H9 (cell line): ENCODE results near the gene DNAJC11. TPM values are rescaled to one million over a fixed set of nuclear protein-coding genes. Genes with fewer than 3 reads are reported as not detected.

ENCODE experiments used
- DNase-seq: peaks from one replicate; pipeline ENCODE4 v3.0.0-alpha.2; 2017
- H2AFZ ChIP-seq: one replicate; pipeline ENCODE4 v1.6.1; 2013; ENCODE audit warnings: mild to moderate bottlenecking, low read length, control low read depth, moderate library complexity
- H2AK5ac ChIP-seq: 2 replicates; pipeline ENCODE4 v1.6.1; 2013; ENCODE audit warnings: low read length, control low read depth, mixed read lengths; ENCODE audit not compliant: insufficient read length
- H2BK120ac ChIP-seq: one replicate; pipeline ENCODE4 v1.6.1; 2013; ENCODE audit warnings: low read depth, mild to moderate bottlenecking, low read length, control low read depth, inconsistent platforms; ENCODE audit not compliant: poor library complexity, severe bottlenecking
- H2BK12ac ChIP-seq: 2 replicates; pipeline ENCODE4 v1.6.1; 2013; ENCODE audit warnings: low read length, control low read depth, mixed read lengths, low read depth; ENCODE audit not compliant: insufficient read length
- H2BK15ac ChIP-seq: 2 replicates; pipeline ENCODE4 v1.6.1; 2013; ENCODE audit warnings: low read depth, low read length, control low read depth
- H2BK20ac ChIP-seq: one replicate; pipeline ENCODE4 v1.6.1; 2013; ENCODE audit warnings: low read depth, mild to moderate bottlenecking, low read length, control low read depth, inconsistent platforms; ENCODE audit not compliant: poor library complexity, severe bottlenecking
- H2BK5ac ChIP-seq: 2 replicates; pipeline ENCODE4 v1.6.1; 2013; ENCODE audit warnings: low read length, control low read depth, mixed read lengths; ENCODE audit not compliant: insufficient read length
- H3K14ac ChIP-seq: 2 replicates; pipeline ENCODE4 v1.6.1; 2013; ENCODE audit warnings: low read length, control low read depth; ENCODE audit not compliant: insufficient read depth
- H3K18ac ChIP-seq: 2 replicates; pipeline ENCODE4 v1.6.1; 2013; ENCODE audit warnings: low read depth, mild to moderate bottlenecking, mixed read lengths, low read length, control low read depth; ENCODE audit not compliant: insufficient read length
- H3K23ac ChIP-seq: 2 replicates; pipeline ENCODE4 v1.6.1; 2013; ENCODE audit warnings: low read length, control low read depth, mixed read lengths, low read depth; ENCODE audit not compliant: insufficient read length
- H3K23me2 ChIP-seq: 2 replicates; pipeline ENCODE4 v1.6.1; 2013; ENCODE audit warnings: low read depth, mild to moderate bottlenecking, mixed read lengths, low read length, control low read depth; ENCODE audit not compliant: insufficient read length, poor library complexity, severe bottlenecking
- H3K27ac ChIP-seq: 2 replicates; pipeline ENCODE4 v1.5.1; 2013; ENCODE audit warnings: low read length, control low read depth, mixed read lengths, low read depth; ENCODE audit not compliant: insufficient read length
- H3K27me3 ChIP-seq: 2 replicates; pipeline ENCODE4 v1.6.1; 2013; ENCODE audit warnings: low read length, control low read depth, inconsistent platforms; ENCODE audit not compliant: insufficient read depth
- H3K4ac ChIP-seq: 2 replicates; pipeline ENCODE4 v1.6.1; 2013; ENCODE audit warnings: low read depth, mild to moderate bottlenecking, control low read depth, inconsistent platforms, low read length, moderate library complexity
- H3K4me1 ChIP-seq: 2 replicates; pipeline ENCODE4 v1.6.1; 2013; ENCODE audit warnings: low read length, control low read depth, inconsistent platforms; ENCODE audit not compliant: insufficient read depth
- H3K4me2 ChIP-seq: 2 replicates; pipeline ENCODE4 v1.6.1; 2013; ENCODE audit warnings: low read length, control low read depth, mixed read lengths; ENCODE audit not compliant: insufficient read length, insufficient read depth
- H3K56ac ChIP-seq: 2 replicates; pipeline ENCODE4 v1.6.1; 2013; ENCODE audit warnings: low read depth, mild to moderate bottlenecking, mixed read lengths, low read length, control low read depth; ENCODE audit not compliant: insufficient read length
- H3K79me1 ChIP-seq: 2 replicates; pipeline ENCODE4 v1.6.1; 2013; ENCODE audit warnings: low read depth, mild to moderate bottlenecking, moderate library complexity, low read length, control low read depth, inconsistent platforms; ENCODE audit not compliant: insufficient read depth, poor library complexity, severe bottlenecking
- H3K79me2 ChIP-seq: 2 replicates; pipeline ENCODE4 v1.6.1; 2013; ENCODE audit warnings: low read length, control low read depth, inconsistent platforms; ENCODE audit not compliant: insufficient read depth
- H3K9ac ChIP-seq: 2 replicates; pipeline ENCODE4 v1.6.1; 2013; ENCODE audit warnings: low read length, control low read depth, mixed read lengths; ENCODE audit not compliant: insufficient read length; ENCODE audit errors: extremely low read depth
- H3K9me3 ChIP-seq: one replicate; pipeline ENCODE4 v1.6.1; 2013; ENCODE audit warnings: low read depth, low read length, inconsistent platforms; ENCODE audit not compliant: control insufficient read depth
- H3T11ph ChIP-seq: one replicate; pipeline ENCODE4 v1.6.1; 2013; ENCODE audit warnings: mild to moderate bottlenecking, low read length, control low read depth, inconsistent platforms
- H4K20me1 ChIP-seq: one replicate; pipeline ENCODE4 v1.6.1; 2013; ENCODE audit not compliant: control insufficient read depth, insufficient read length, insufficient read depth
- H4K5ac ChIP-seq: 2 replicates; pipeline ENCODE4 v1.6.1; 2013; ENCODE audit warnings: low read depth, mild to moderate bottlenecking, mixed read lengths, low read length, control low read depth; ENCODE audit not compliant: insufficient read length
- H4K8ac ChIP-seq: replicated peaks from 2 replicates; pipeline ENCODE4 v1.6.1; 2013; ENCODE audit warnings: low read length, control low read depth, mixed read lengths, low read depth; ENCODE audit not compliant: insufficient read length
- H4K91ac ChIP-seq: 2 replicates; pipeline ENCODE4 v1.6.1; 2013; ENCODE audit warnings: low read depth, mild to moderate bottlenecking, moderate library complexity, mixed read lengths, low read length, control low read depth; ENCODE audit not compliant: insufficient read length
- H3K27ac Mint-ChIP-seq, 3 experiments: 2 replicates in 2 of 3; 3 replicates in 1 of 3; pipeline ENCODE4 v1.8.0; 2020 to 2021; ENCODE audit warnings: mixed read lengths in 3 of 3, mild to moderate bottlenecking in 1 of 3, moderate library complexity in 1 of 3
- H3K27me3 Mint-ChIP-seq: 2 replicates; pipeline ENCODE4 v1.8.0; 2021; ENCODE audit warnings: low read depth, mild to moderate bottlenecking, moderate library complexity, mixed read lengths
- H3K36me3 Mint-ChIP-seq, 3 experiments: 2 replicates in 2 of 3; 3 replicates in 1 of 3; pipeline ENCODE4 v1.8.0; 2020 to 2021; ENCODE audit warnings: low read depth in 3 of 3, mixed read lengths in 3 of 3; ENCODE audit not compliant: insufficient read depth in 1 of 3
- H3K4me1 Mint-ChIP-seq, 2 experiments: 2 replicates each; pipeline ENCODE4 v1.8.0; 2020; ENCODE audit warnings: mixed read lengths in 2 of 2
- H3K4me3 Mint-ChIP-seq, 2 experiments: 2 replicates in 1 of 2; 3 replicates in 1 of 2; pipeline ENCODE4 v1.8.0; 2020 to 2021; ENCODE audit warnings: mild to moderate bottlenecking in 2 of 2, mixed read lengths in 2 of 2, moderate library complexity in 1 of 2
- H3K9me3 Mint-ChIP-seq, 2 experiments: 2 replicates in 1 of 2; 3 replicates in 1 of 2; pipeline ENCODE4 v1.8.0; 2020; ENCODE audit warnings: mild to moderate bottlenecking in 2 of 2, mixed read lengths in 2 of 2, moderate library complexity in 1 of 2
- WGBS: extraction: QIAGEN DNeasy Blood & Tissue Kit; methylation state at CpG from one replicate; pipeline ENCODE4 v1.1.7; 2013; ENCODE audit warnings: missing lambda C conversion rate, low lambda C conversion rate, mixed read lengths; ENCODE audit not compliant: insufficient read length; ENCODE audit errors: extremely low coverage; 5-methylcytosine and 5-hydroxymethylcytosine counted together
- total RNA-seq: library from RNA; stranded (reverse); gene quantifications from 2 replicates; pipeline ENCODE4 v1.2.1, GENCODE V29; 2021
- TF ChIP-seq, protein P1 (sequence below): fragments of 200-600 bp; sonication (generic); conservative IDR thresholded peaks from 3 replicates; pipeline ENCODE4 v1.8.0; 2021; ENCODE audit warnings: antibody characterized with exemption, mild to moderate bottlenecking

The DNAJC11 gene
- total RNA-seq, 1 experiment from 2014 or later: 88.5 TPM

DNA sequence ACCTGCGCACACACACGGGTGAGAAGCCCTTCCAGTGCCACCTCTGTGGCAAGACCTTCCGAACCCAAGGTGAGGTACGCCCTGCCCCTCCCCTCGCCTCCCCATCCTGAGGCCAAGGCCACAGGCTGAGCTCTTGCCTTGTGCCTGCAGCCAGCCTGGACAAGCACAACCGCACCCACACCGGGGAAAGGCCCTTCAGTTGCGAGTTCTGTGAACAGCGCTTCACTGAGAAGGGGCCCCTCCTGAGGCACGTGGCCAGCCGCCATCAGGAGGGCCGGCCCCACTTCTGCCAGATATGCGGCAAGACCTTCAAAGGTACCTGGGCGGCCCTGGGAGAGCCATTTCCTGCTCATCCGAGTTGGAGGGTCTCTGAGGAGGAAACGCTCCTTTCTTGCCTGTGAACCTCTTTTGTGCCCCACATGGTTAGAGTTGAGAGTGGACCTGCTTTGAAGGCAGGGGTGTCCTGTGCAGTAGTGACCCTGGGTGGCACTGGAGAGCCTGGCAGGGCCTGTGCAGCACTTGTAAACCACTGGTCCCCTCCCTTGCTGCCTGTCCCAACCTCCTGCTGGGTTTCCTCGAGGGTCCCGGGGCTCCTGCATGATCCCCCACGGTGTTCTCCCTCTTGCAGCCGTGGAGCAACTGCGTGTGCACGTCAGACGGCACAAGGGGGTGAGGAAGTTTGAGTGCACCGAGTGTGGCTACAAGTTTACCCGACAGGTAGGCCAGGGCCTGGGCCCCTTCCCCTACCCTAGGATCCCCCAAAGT is 113.3 kb downstream of the DNAJC11 start:
- H3K27me3 Mint-ChIP-seq: no peaks in the 10 kb centered on the region
- Histone ChIP-seq H3K18ac (no peak overlapping the region), H2BK5ac (no peak overlapping the region), H3K14ac (no peak overlapping the region), H3K4me1 (no peaks in the 10 kb centered on the region), H3K23me2 (no peaks in the 10 kb centered on the region), H4K8ac (no peak overlapping the region), H3K27ac (no peak overlapping the region), H4K91ac (no peak overlapping the region), H3K79me1 (no peaks in the 10 kb centered on the region), H2BK120ac (no peak overlapping the region), H3K27me3 (no peaks in the 10 kb centered on the region), H3K23ac (no peak overlapping the region), H2AFZ (no peak overlapping the region), H2AK5ac (no peak overlapping the region), H4K5ac (no peak overlapping the region), H4K20me1 (no peaks in the 10 kb centered on the region), H3K9ac (no peak overlapping the region), H2BK15ac (no peak overlapping the region), H3K4ac (no peak overlapping the region), H3K4me2 (no peak overlapping the region), H3K9me3 (no peaks in the 10 kb centered on the region), H3K79me2 (no peaks in the 10 kb centered on the region), H3K56ac (no peak overlapping the region), H3T11ph (no peak overlapping the region), H2BK12ac (no peak overlapping the region), H2BK20ac (no peak overlapping the region)
- H3K4me3 Mint-ChIP-seq: no peak overlapping the region
- H3K36me3 Mint-ChIP-seq: peaks cover 9 to 37% (median 36%) of the 10 kb centered on the region in 3 experiments; a peak in 6 of 7 replicates
- H3K27ac Mint-ChIP-seq: peak overlapping the region in 1 of 3 experiments; percentile 77; a peak in 2 of 7 replicates
- no CpG with 5 or more reads among the region's 25 CpGs for WGBS
- TF ChIP-seq, protein P1, sequence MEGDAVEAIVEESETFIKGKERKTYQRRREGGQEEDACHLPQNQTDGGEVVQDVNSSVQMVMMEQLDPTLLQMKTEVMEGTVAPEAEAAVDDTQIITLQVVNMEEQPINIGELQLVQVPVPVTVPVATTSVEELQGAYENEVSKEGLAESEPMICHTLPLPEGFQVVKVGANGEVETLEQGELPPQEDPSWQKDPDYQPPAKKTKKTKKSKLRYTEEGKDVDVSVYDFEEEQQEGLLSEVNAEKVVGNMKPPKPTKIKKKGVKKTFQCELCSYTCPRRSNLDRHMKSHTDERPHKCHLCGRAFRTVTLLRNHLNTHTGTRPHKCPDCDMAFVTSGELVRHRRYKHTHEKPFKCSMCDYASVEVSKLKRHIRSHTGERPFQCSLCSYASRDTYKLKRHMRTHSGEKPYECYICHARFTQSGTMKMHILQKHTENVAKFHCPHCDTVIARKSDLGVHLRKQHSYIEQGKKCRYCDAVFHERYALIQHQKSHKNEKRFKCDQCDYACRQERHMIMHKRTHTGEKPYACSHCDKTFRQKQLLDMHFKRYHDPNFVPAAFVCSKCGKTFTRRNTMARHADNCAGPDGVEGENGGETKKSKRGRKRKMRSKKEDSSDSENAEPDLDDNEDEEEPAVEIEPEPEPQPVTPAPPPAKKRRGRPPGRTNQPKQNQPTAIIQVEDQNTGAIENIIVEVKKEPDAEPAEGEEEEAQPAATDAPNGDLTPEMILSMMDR: no peak
- no peaks in the 10 kb centered on the region for H3K9me3 Mint-ChIP-seq
- H3K4me1 Mint-ChIP-seq: peaks cover 0 to 3% of the 10 kb centered on the region in 2 experiments; a peak in 1 of 4 replicates
- no peak for DNase-seq
